HCT116 (cell line): ENCODE data around the gene GLO1. TPM values are rescaled to one million over a fixed set of nuclear protein-coding genes. Genes with fewer than 3 reads are reported as not detected.

ENCODE experiments used
- ATAC-seq: fragments of 200-7000 bp; cut with Tn5 transposase; 2 replicates; pipeline ENCODE4 v1.9.1; 2020; ENCODE audit warnings: mild to moderate bottlenecking, moderate library complexity
- BruUV-seq: library from RNA; stranded (reverse); fragments of 400-500 nt; replicated peaks from 2 replicates; lab custom pipeline; 2021; lab: Mats Ljungman, UMichigan
- CTCF ChIA-PET: fragments of 300-600 bp; sonication (Branson Sonifier 250); formaldehyde crosslinking; loops from one replicate; lab custom pipeline; 2021; ENCODE audit warnings: antibody characterized with exemption; lab: Charles Lee
- POLR2A ChIA-PET: fragments of 300-600, 350-600 bp; sonication (Branson Sonifier 250); formaldehyde crosslinking; loops from one replicate; lab custom pipeline; 2021; ENCODE audit warnings: antibody characterized with exemption; lab: Charles Lee
- RAD21 ChIA-PET, 2 experiments: fragments of 300-600 bp; sonication (Branson Sonifier 250); formaldehyde crosslinking; loops; one replicate each; lab custom pipeline; 2023; ENCODE audit warnings: low total read pairs in 2 of 2; ENCODE audit not compliant: uncharacterized antibody in 2 of 2, unreplicated experiment in 2 of 2, low non-redundant PET in 1 of 2; lab: Charles Lee
- DNase-seq: peaks from one replicate; pipeline ENCODE4 v3.0.0-alpha.2; 2010; ENCODE audit warnings: low read depth, low spot score
- H2AFZ ChIP-seq: fragments of 200-600 bp; shearing (Covaris generic), sonication (generic); 2 replicates; pipeline ENCODE4 v1.6.1; 2017; ENCODE audit warnings: low read depth, mixed run types, mixed read lengths, antibody characterized with exemption, low read length; ENCODE audit not compliant: poor library complexity, severe bottlenecking
- H3K27ac ChIP-seq: 2 replicates; pipeline ENCODE4 v1.5.1; 2012; ENCODE audit warnings: low read depth, low read length
- H3K27me3 ChIP-seq: fragments of 200-600 bp; sonication (generic); 2 replicates; pipeline ENCODE4 v1.6.1; 2016; ENCODE audit warnings: mixed run types, low read length, mixed read lengths; ENCODE audit not compliant: insufficient read depth
- H3K36me3 ChIP-seq, 2 experiments: fragments of 200-500 bp in 1 of 2; fragments of 200-600 bp in 1 of 2; sonication (Bioruptor generic) in 1 of 2; sonication (generic) in 1 of 2; 2 replicates each; pipeline versions ENCODE4 v1.5.1 to v1.6.1; 2014 to 2016; ENCODE audit warnings: low read length in 2 of 2, inconsistent platforms in 1 of 2, mixed read lengths in 1 of 2, mixed run types in 1 of 2; ENCODE audit not compliant: insufficient read depth in 2 of 2, control insufficient read depth in 1 of 2
- H3K4me1 ChIP-seq, 2 experiments: fragments of 200-600 bp in 1 of 2; sonication (generic) in 1 of 2; 2 replicates each; pipeline versions ENCODE4 v1.5.1 to v1.6.1; 2012 to 2017; ENCODE audit warnings: low read length in 2 of 2, inconsistent platforms in 1 of 2, mild to moderate bottlenecking in 1 of 2, mixed read lengths in 1 of 2, mixed run types in 1 of 2, moderate library complexity in 1 of 2; ENCODE audit not compliant: insufficient read depth in 2 of 2, control insufficient read depth in 1 of 2
- H3K4me2 ChIP-seq: fragments of 200-600 bp; sonication (generic); 2 replicates; pipeline ENCODE4 v1.6.1; 2017; ENCODE audit warnings: mixed run types, low read length, mixed read lengths
- H3K4me3 ChIP-seq, 2 experiments: fragments of 200-600 bp in 1 of 2; sonication (generic) in 1 of 2; replicated peaks in 1 of 2; 2 replicates each; pipeline ENCODE4 v1.5.1; 2011 to 2016; ENCODE audit warnings: low read length in 2 of 2, control low read depth in 1 of 2, low read depth in 1 of 2, mild to moderate bottlenecking in 1 of 2, mixed read lengths in 1 of 2, mixed run types in 1 of 2
- H3K79me2 ChIP-seq: fragments of 200-600 bp; sonication (generic); 2 replicates; pipeline ENCODE4 v1.6.1; 2017; ENCODE audit warnings: mild to moderate bottlenecking, mixed run types, low read length, moderate library complexity, mixed read lengths; ENCODE audit not compliant: insufficient read depth
- H3K9ac ChIP-seq: fragments of 200-600 bp; sonication (generic); 2 replicates; pipeline ENCODE4 v1.6.1; 2016; ENCODE audit warnings: low read length, mixed read lengths
- H3K9me2 ChIP-seq: fragments of 200-600 bp; sonication (generic), shearing (Covaris generic); 2 replicates; pipeline ENCODE4 v1.6.1; 2017; ENCODE audit warnings: mixed run types, mild to moderate bottlenecking, moderate library complexity; ENCODE audit not compliant: insufficient read depth
- H3K9me3 ChIP-seq, 2 experiments: fragments of 200-500 bp in 1 of 2; fragments of 200-600 bp in 1 of 2; sonication (Bioruptor generic) in 1 of 2; sonication (generic) in 1 of 2; 2 replicates each; pipeline ENCODE4 v1.6.1; 2014 to 2017; ENCODE audit warnings: low read length in 2 of 2, mixed read lengths in 2 of 2, inconsistent platforms in 1 of 2, low read depth in 1 of 2, mild to moderate bottlenecking in 1 of 2, mixed run types in 1 of 2, moderate library complexity in 1 of 2; ENCODE audit not compliant: control insufficient read depth in 1 of 2, insufficient read depth in 1 of 2
- H4K20me1 ChIP-seq: fragments of 200-600 bp; sonication (generic), shearing (Covaris generic); 2 replicates; pipeline ENCODE4 v1.6.1; 2017; ENCODE audit warnings: mixed run types, mild to moderate bottlenecking, moderate library complexity; ENCODE audit not compliant: insufficient read depth
- EZH2 ChIP-seq: fragments of 200-600 bp; sonication (generic); IDR thresholded peaks from 2 replicates; pipeline ENCODE4 v1.6.1; 2017; ENCODE audit warnings: antibody characterized with exemption, mixed run types
- EZH2phosphoT487 ChIP-seq: fragments of 200-600 bp; IDR thresholded peaks from 2 replicates; pipeline ENCODE4 v1.6.1; 2018; ENCODE audit warnings: antibody characterized with exemption, borderline replicate concordance
- FOSL1 ChIP-seq: IDR thresholded peaks from 2 replicates; pipeline ENCODE4 v1.6.1; 2012; ENCODE audit warnings: low read depth
- JUND ChIP-seq: IDR thresholded peaks from 2 replicates; pipeline ENCODE4 v1.6.1; 2012
- POLR2A ChIP-seq: IDR thresholded peaks from 2 replicates; pipeline ENCODE4 v1.7.0; 2011; ENCODE audit warnings: borderline replicate concordance; ENCODE audit not compliant: insufficient read depth, insufficient read length; ENCODE audit errors: extremely low read depth
- POLR2AphosphoS5 ChIP-seq: IDR thresholded peaks from 2 replicates; pipeline ENCODE4 v1.6.1; 2011; ENCODE audit warnings: mild to moderate bottlenecking, low read depth, low read length, moderate library complexity
- SRF ChIP-seq: IDR thresholded peaks from 2 replicates; pipeline ENCODE4 v1.6.1; 2012; ENCODE audit warnings: low read depth
- TCF7L2 ChIP-seq: IDR thresholded peaks from 2 replicates; pipeline ENCODE4 v1.7.0; 2011; ENCODE audit warnings: borderline replicate concordance, inconsistent platforms; ENCODE audit not compliant: insufficient read depth, insufficient read length; ENCODE audit errors: extremely low read depth
- YY1 ChIP-seq: IDR thresholded peaks from 2 replicates; pipeline ENCODE4 v1.6.1; 2011; ENCODE audit warnings: low read length, low read depth, moderate library complexity, mild to moderate bottlenecking; ENCODE audit not compliant: insufficient replicate concordance; ENCODE audit errors: extremely low read depth
- ZNF274 ChIP-seq: fragments of 200-500 bp; sonication (Bioruptor generic); IDR thresholded peaks from 2 replicates; pipeline ENCODE4 v1.6.1; 2014; ENCODE audit warnings: mild to moderate bottlenecking, low read depth, low read length, inconsistent platforms
- intact Hi-C: fragments of 100-400 bp; cut with micrococcal nuclease; formaldehyde crosslinking; loops from 2 replicates; pipeline ENCODE4 v1.10.0; 2022
- total RNA-seq: library from RNA; stranded (reverse); gene quantifications from one replicate; pipeline ENCODE4 v1.2.1, GENCODE V29; 2021; ENCODE audit not compliant: unreplicated experiment
- TF ChIP-seq, protein P1 (sequence below): IDR thresholded peaks from 2 replicates; pipeline ENCODE4 v1.6.1; 2012
- TF ChIP-seq, protein P2 (sequence below): IDR thresholded peaks from 2 replicates; pipeline ENCODE4 v1.6.1; 2012
- TF ChIP-seq, protein P3 (sequence below): IDR thresholded peaks from 2 replicates; pipeline ENCODE4 v1.6.1; 2012; ENCODE audit warnings: low read depth

The GLO1 gene
- total RNA-seq, 1 experiment from 2014 or later, result 191 TPM

DNA sequence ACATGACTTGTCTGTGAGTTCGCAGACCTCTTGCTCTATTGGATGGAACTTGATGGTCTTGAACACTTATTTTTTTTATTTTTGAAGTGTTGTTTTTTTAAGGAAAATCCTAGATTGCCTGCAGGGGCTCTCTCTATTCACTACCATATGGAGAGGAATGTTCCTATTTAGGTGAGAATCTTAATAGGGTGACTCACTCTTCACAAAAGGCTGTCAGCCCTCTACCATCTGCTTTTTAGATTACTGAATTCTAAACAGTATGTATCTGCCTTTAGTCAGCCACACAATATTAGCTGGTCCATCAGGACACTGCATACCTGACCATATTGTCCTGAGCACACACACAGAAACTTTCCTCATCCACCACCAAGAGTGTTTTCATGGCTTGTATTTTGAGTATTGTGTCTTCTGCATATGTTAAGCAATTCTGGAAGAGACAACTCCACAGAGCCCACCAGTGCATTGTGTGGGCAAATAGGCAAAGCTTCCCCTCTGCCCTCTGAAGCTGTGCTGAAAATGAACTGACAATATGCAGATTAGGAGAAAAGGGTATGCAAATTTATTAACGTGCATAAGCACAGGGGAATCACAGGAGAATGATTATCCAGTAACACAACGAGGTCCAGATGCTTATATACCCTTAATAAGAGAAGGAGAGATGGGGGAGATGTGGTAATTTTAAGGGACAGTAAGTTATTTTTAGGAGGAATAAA, 56.6 kb downstream of the GLO1 start:
- POLR2A ChIA-PET, result no interaction called here
- no TSS peak for BruUV-seq
- RAD21 ChIA-PET, result no interaction called here
- ATAC-seq, result no peak
- no peaks in the 10 kb centered on the region for H4K20me1 ChIP-seq
- no peaks in the 10 kb centered on the region for H3K27me3 ChIP-seq
- intact Hi-C loops, result no loop called here
- H3K27ac ChIP-seq, result no peak overlapping the region
- no peak for DNase-seq
- H3K9ac ChIP-seq, result no peak overlapping the region
- no peak overlapping the region for H3K4me3 ChIP-seq
- no peak for TF ChIP-seq YY1
- TF ChIP-seq, protein P1, sequence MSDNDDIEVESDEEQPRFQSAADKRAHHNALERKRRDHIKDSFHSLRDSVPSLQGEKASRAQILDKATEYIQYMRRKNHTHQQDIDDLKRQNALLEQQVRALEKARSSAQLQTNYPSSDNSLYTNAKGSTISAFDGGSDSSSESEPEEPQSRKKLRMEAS, result no peak
- no peak for TF ChIP-seq POLR2AphosphoS5
- no peak for TF ChIP-seq ZNF274
- TF ChIP-seq TCF7L2, result no peak
- TF ChIP-seq JUND, result no peak
- TF ChIP-seq SRF, result no peak
- no peak for TF ChIP-seq EZH2phosphoT487
- TF ChIP-seq FOSL1, result no peak
- TF ChIP-seq POLR2A, result no peak
- TF ChIP-seq, protein P2, sequence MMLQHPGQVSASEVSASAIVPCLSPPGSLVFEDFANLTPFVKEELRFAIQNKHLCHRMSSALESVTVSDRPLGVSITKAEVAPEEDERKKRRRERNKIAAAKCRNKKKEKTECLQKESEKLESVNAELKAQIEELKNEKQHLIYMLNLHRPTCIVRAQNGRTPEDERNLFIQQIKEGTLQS, result no peak
- no peak for TF ChIP-seq EZH2
- TF ChIP-seq, protein P3, sequence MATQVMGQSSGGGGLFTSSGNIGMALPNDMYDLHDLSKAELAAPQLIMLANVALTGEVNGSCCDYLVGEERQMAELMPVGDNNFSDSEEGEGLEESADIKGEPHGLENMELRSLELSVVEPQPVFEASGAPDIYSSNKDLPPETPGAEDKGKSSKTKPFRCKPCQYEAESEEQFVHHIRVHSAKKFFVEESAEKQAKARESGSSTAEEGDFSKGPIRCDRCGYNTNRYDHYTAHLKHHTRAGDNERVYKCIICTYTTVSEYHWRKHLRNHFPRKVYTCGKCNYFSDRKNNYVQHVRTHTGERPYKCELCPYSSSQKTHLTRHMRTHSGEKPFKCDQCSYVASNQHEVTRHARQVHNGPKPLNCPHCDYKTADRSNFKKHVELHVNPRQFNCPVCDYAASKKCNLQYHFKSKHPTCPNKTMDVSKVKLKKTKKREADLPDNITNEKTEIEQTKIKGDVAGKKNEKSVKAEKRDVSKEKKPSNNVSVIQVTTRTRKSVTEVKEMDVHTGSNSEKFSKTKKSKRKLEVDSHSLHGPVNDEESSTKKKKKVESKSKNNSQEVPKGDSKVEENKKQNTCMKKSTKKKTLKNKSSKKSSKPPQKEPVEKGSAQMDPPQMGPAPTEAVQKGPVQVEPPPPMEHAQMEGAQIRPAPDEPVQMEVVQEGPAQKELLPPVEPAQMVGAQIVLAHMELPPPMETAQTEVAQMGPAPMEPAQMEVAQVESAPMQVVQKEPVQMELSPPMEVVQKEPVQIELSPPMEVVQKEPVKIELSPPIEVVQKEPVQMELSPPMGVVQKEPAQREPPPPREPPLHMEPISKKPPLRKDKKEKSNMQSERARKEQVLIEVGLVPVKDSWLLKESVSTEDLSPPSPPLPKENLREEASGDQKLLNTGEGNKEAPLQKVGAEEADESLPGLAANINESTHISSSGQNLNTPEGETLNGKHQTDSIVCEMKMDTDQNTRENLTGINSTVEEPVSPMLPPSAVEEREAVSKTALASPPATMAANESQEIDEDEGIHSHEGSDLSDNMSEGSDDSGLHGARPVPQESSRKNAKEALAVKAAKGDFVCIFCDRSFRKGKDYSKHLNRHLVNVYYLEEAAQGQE, result no peak
- no peak overlapping the region for H3K4me2 ChIP-seq
- CTCF ChIA-PET, result no interaction called here
- no peaks in the 10 kb centered on the region for H3K4me1 ChIP-seq
- H3K9me3 ChIP-seq, result no peaks in the 10 kb centered on the region
- H3K79me2 ChIP-seq, result no peaks in the 10 kb centered on the region
- H3K9me2 ChIP-seq, result no peaks in the 10 kb centered on the region
- H2AFZ ChIP-seq, result no peak overlapping the region
- no peaks in the 10 kb centered on the region for H3K36me3 ChIP-seq
